Nucleus accumbens (tissue), 56 donors: ENCODE measurements around the gene ABCA4.
"Not testable (repeated sequence)": the region's sequence is repeated elsewhere in the genome, so short reads cannot be mapped to it uniquely, and the experiment has no call there.

Source experiments
- DNase-seq, 56 donors: peaks; one replicate each; lab custom pipeline; 2025; lab: John Stamatoyannopoulos, UW

ABCA4 gene

GRCh38 chr1:94013367-94013878 lies 107.5 kb downstream of the ABCA4 start:
- DNase-seq: no peak

DNA sequence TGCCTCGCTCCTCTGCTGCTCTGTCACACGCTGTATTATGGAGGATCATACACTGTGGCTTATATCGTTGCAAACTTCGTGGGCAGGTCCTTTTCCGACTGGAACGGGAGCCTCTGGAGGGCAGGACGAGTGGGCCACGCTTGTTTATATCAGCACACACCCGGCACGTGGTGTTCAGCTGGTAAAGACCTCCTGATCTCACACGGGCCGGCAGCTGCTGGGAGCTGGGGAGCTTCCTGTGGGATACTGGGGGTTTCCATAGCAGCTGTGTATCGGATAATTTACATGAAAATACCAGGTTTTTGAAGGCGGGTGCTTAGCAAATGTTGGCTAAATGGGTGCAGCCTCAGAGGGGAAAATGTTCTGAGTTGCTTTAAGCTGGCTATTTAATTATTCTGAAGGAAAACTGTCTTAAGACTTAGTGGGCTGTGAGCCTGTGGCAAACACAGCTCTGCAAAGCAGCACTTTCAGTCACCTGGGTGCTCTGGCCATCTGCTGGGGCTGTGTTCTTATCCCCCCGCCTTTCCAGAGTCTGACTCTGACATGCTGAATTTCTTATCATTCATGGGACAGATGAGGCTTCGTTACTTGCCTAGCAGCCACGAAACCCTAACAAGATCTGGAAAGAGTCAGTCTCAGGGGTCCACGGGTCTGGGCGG lies 108.1 kb downstream of the ABCA4 start:
- no peak for DNase-seq

- DNase-seq: no peak
These were observed 109.0 kb downstream of the ABCA4 start for GRCh38 chr1:94011709-94012595.

DNA sequence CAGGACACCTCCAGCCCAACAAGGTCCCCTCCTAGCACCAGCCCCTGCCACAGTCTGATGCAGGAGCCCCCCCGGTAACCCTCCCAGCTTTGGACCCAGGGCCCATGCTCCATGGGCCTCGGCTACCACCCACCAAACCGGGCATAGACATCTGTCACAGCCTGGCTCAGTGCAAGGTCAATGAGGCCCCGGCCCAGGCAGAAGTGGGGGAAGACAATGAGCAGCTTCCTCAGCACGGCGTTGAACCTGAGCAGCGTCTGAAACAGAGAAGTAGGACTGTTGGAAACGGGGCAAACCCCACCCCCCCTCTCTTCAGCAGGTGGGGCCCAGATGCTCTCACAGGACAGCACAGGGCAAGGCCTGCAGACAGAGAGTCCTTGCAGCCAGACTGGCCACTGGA lies 109.8 kb downstream of the ABCA4 start:
- DNase-seq: no peak

DNA sequence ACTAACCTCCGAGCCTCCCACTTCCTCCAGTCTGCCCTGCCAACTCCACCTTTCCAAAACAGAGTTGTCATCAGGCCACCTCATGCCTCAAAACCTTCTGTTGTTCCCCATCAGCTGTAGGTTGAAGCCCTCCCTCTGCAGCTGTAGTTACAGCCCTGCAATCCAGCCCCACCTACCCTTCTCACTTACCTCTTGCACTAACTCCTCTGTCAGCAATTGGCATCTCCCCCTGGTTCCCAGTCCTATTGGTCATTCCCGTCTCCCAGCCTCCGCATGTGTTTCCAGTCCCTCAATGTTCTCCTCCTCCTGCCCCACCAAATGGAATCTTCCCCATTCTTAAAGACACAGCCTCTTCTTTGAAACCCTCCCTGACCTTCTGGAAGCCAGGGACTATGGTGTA lies 111.6 kb downstream of the ABCA4 start:
- DNase-seq: no peak

DNA sequence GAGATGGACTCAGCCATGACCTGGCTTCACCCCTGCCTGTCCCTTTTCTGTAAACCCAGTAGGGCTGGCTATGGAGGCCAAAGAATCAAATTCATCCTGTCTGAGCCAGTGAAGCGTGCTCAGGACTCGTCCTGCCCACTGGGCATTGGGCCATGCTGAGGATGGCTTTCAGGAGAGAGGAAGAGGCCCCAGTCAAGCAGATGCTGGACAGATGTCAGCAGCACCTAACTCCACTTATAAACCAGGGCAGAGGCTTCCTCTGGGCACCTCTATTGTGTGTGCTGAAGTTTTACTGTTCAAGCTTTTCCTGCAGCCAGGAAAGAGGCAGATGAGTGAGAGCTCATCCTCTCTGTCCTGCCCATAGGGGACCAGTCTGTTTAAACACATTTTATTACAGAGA lies 114.3 kb downstream of the ABCA4 start:
- DNase-seq: no peak

DNA sequence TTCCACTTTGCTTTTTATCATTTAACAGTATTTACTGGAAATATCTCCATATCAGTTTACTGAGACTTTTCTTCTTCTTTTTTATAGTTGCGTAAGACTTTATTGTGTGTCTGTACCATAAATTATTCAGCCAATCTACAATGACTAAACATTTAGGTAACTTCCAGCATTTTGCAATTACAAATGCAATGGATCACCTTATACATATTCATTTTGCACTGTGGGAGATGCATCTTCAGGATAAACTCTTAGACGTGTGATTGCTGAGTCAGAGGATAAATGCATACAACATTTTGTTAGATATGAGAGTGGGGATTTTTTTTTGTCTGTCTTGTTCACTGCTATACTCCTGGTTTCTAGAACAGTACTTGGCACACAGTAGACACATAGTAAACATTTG lies 116.0 kb downstream of the ABCA4 start:
- no peak for DNase-seq

GRCh38 chr1:94002046-94002787 lies 118.7 kb downstream of the ABCA4 start:
- no peak for DNase-seq

GRCh38 chr1:94001397-94002045 lies 119.4 kb downstream of the ABCA4 start:
- DNase-seq: no peak

- DNase-seq: no peak
These were observed 120.3 kb downstream of the ABCA4 start for GRCh38 chr1:94000510-94001282.

GRCh38 chr1:93999840-94000415 lies 121.0 kb downstream of the ABCA4 start:
- no peak for DNase-seq

- not testable (repeated sequence) for DNase-seq
These were observed 122.4 kb downstream of the ABCA4 start for GRCh38 chr1:93998532-93998931.

- DNase-seq: no peak
These were observed 123.2 kb downstream of the ABCA4 start for GRCh38 chr1:93997756-93998155.

DNA sequence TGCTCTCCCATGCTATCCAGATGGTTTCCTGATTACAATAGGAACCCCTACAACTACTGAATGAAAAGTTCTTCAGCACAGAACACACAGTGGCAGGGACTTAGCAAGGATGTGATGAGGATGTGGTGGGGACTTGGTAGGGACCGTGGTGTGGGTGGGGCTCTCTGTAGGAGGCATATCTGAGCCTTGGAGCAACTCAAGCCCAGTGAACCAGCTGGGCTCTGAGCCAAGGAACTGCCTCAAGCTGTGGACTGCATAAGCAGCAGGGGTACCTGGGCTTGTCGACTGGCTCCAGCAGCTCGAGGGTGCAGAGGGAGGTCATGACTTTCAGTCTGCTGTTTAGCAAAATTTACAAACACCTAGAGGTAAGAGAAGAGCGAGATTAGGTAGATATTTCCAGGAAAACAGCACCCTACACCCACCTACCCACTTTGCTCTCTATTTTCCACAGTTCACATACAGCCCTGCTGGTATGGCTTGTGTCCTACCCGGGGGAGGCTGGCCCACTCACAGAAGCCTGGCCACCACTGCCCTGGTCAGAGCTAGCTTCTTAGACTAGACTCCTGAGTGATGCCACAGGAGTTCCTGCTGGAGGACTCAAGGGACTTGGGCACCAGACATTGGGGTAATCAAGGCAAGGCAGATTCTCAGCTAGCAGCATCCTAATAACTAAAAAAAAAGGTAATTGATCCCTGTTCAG lies 125.0 kb downstream of the ABCA4 start:
- DNase-seq: no peak

- DNase-seq: no peak
These were observed 127.2 kb downstream of the ABCA4 start for GRCh38 chr1:93993731-93994130.

DNA sequence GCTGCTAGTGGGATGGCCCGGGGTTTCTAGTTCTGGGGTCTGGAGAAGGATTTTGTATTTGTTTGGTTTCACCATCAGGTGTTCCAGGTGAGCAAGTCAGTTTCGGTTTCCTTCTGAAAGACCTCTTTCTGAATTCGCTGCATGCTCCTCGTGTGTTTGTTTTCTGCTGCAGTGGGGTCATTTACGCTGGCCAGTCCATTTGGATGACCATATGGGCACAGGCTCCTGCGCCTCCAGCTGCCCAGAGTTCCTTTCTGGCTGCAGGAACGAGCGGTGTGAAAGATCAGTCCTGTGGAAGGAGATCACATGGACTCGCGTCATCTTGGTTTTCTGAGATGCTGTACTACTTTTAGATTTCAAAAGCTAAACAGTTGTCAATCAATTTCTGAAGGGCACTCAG lies 128.0 kb downstream of the ABCA4 start:
- DNase-seq: no peak

DNA sequence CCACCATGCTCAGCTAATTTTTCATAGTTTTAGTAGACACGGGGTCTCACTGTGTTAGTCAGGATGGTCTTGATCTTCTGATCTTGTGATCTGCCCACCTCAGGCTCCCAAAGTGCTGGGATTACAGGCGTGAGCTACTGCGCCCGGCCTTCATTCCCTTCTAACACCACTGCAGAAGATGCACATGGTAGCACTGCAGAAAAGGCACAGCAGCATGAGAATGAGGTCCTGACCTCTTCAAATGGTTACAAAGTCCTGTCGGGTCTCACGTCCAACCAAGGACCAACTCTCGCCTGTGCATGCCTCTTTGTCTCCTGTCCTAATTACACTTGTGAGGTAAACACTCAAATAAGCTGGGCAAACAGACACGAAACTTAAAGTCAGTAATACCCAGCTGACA lies 128.8 kb downstream of the ABCA4 start:
- DNase-seq: no peak

- no peak for DNase-seq
These were observed 129.7 kb downstream of the ABCA4 start for GRCh38 chr1:93991271-93991670.

GRCh38 chr1:93990477-93990876 lies 130.5 kb downstream of the ABCA4 start:
- DNase-seq: not testable (repeated sequence)
